Measurements from ENCODE around the gene PVALEF.

Gene PVALEF

GRCh38 chr17:81184555-81184954, 19.2 kb downstream of the PVALEF start:
- no peak for DNase-seq

GRCh38 chr17:81186203-81186602, 20.9 kb downstream of the PVALEF start:
- DNase-seq: no peak

GRCh38 chr17:81187120-81187519, 21.8 kb downstream of the PVALEF start:
- DNase-seq: no peak

- no peak for DNase-seq
Measured at GRCh38 chr17:81187586-81188490, 22.5 kb downstream of the PVALEF start.

- DNase-seq: no peak
Measured at GRCh38 chr17:81188491-81188840, 23.2 kb downstream of the PVALEF start.

GRCh38 chr17:81189016-81189415, 23.7 kb downstream of the PVALEF start:
- DNase-seq: no peak

GRCh38 chr17:81189670-81190530, 24.6 kb downstream of the PVALEF start:
- DNase-seq: no peak

- DNase-seq: no peak
Measured at GRCh38 chr17:81190591-81190990, 25.3 kb downstream of the PVALEF start.

GRCh38 chr17:81191116-81191515, 25.8 kb downstream of the PVALEF start:
- DNase-seq: no peak

GRCh38 chr17:81191646-81192045, 26.3 kb downstream of the PVALEF start:
- no peak for DNase-seq

- DNase-seq: no peak
Measured at GRCh38 chr17:81192386-81193050, 27.2 kb downstream of the PVALEF start.

- no peak for DNase-seq
Measured at GRCh38 chr17:81193051-81193410, 27.7 kb downstream of the PVALEF start.

GRCh38 chr17:81193470-81194224, 28.3 kb downstream of the PVALEF start:
- DNase-seq: no peak

GRCh38 chr17:81194225-81194760, 29.0 kb downstream of the PVALEF start:
- DNase-seq: no peak

- DNase-seq: no peak
Measured at GRCh38 chr17:81194941-81195901, 29.9 kb downstream of the PVALEF start.

- DNase-seq: no peak
Measured at GRCh38 chr17:81195941-81196495, 30.7 kb downstream of the PVALEF start.

GRCh38 chr17:81196505-81197408, 31.4 kb downstream of the PVALEF start:
- no peak for DNase-seq

- no peak for DNase-seq
Measured at GRCh38 chr17:81197409-81197795, 32.1 kb downstream of the PVALEF start.

GRCh38 chr17:81197831-81198490, 32.7 kb downstream of the PVALEF start:
- DNase-seq: no peak
